Suprapubic skin (tissue), 4 donors: ENCODE results near the gene TNRC6B. TPM values are rescaled to one million over a fixed set of nuclear protein-coding genes. Genes with fewer than 3 reads are reported as not detected.
A peak's percentile ranks its signal among the peaks of the same experiment; 100 is the strongest.

ENCODE experiments used
- DNase-seq, 2 donors: peaks; one replicate each; pipeline ENCODE4 v3.0.0-alpha.2; 2019; ENCODE audit warnings: low spot score in 2 of 2
- H3K27ac ChIP-seq: fragments of 200-600 bp; sonication (generic); one replicate; pipeline ENCODE4 v1.5.1; 2019
- H3K27me3 ChIP-seq: fragments of 200-600 bp; sonication (generic); one replicate; pipeline ENCODE4 v1.5.1; 2019
- H3K36me3 ChIP-seq: fragments of 200-600 bp; sonication (generic); one replicate; pipeline ENCODE4 v1.5.1; 2019
- H3K4me1 ChIP-seq: fragments of 200-600 bp; sonication (generic); one replicate; pipeline ENCODE4 v1.5.1; 2019
- H3K4me3 ChIP-seq: fragments of 200-600 bp; sonication (generic); one replicate; pipeline ENCODE4 v1.5.1; 2019; ENCODE audit warnings: mild to moderate bottlenecking
- H3K9me3 ChIP-seq: fragments of 200-600 bp; sonication (generic); one replicate; pipeline ENCODE4 v1.5.1; 2019
- CTCF ChIP-seq, 2 donors: fragments of 200-600 bp in 1 of 2; fragments of 450-650 bp in 1 of 2; sonication (generic) in 1 of 2; IDR thresholded peaks; one replicate each; pipeline ENCODE4 v1.5.1; 2016 to 2019; ENCODE audit warnings: antibody characterized with exemption in 2 of 2, mild to moderate bottlenecking in 1 of 2, moderate library complexity in 1 of 2
- EP300 ChIP-seq: sonication (generic); formaldehyde crosslinking; IDR thresholded peaks from one replicate; pipeline ENCODE4 v1.6.1; 2017; ENCODE audit warnings: antibody characterized with exemption
- POLR2A ChIP-seq, 2 donors: fragments of 450-650 bp; IDR thresholded peaks; one replicate each; pipeline ENCODE4 v1.6.1; 2017; ENCODE audit warnings: antibody characterized with exemption in 2 of 2, mild to moderate bottlenecking in 2 of 2, moderate library complexity in 2 of 2
- POLR2AphosphoS5 ChIP-seq, 3 donors: sonication (generic); formaldehyde crosslinking; IDR thresholded peaks; one replicate each; pipeline ENCODE4 v1.6.1; 2017; ENCODE audit warnings: antibody characterized with exemption in 3 of 3
- WGBS: methylation state at CpG from one replicate; pipeline ENCODE4 v1.1.5; 2018; 5-methylcytosine and 5-hydroxymethylcytosine counted together
- total RNA-seq, 4 donors: library from RNA; depleted of rRNA; stranded (reverse); fragments of >200 nt; gene quantifications; one replicate each; pipeline ENCODE4 v1.1.0, GENCODE V29; 2016

The TNRC6B gene
- total RNA-seq, 4 donors from 2014 or later = 44.2 to 179 (median 55.5) TPM

- Histone ChIP-seq H3K4me1 (peaks cover 37% of the 10 kb centered on the region), H3K4me3 (peak overlapping the region; percentile 42), H3K27me3 (no peaks in the 10 kb centered on the region), H3K27ac (peak overlapping the region; percentile 85), H3K9me3 (no peaks in the 10 kb centered on the region), H3K36me3 (peaks cover 35% of the 10 kb centered on the region)
- TF ChIP-seq CTCF (IDR thresholded peaks at IDR 0.05) = no peak
- TF ChIP-seq EP300 = no peak
- TF ChIP-seq POLR2A (IDR thresholded peaks at IDR 0.05) = no peak
- TF ChIP-seq POLR2AphosphoS5 (IDR thresholded peaks at IDR 0.05) = peak in 2 of 3 donors; percentile 38
- no peak for DNase-seq
- WGBS = 30% methylated on average over 10 of the region's 10 CpGs
These were observed 99.5 kb downstream of the TNRC6B start for GRCh38 chr22:40276996-40277823.

GRCh38 chr22:40279017-40279416 is 101.3 kb downstream of the TNRC6B start:
- Histone ChIP-seq H3K27ac (no peak overlapping the region), H3K9me3 (no peaks in the 10 kb centered on the region), H3K36me3 (peaks cover 29% of the 10 kb centered on the region), H3K4me1 (peaks cover 39% of the 10 kb centered on the region), H3K4me3 (no peak overlapping the region), H3K27me3 (no peaks in the 10 kb centered on the region)
- TF ChIP-seq EP300 (no peak), POLR2A (IDR thresholded peaks at IDR 0.05) (no peak), CTCF (IDR thresholded peaks at IDR 0.05) (no peak), POLR2AphosphoS5 (IDR thresholded peaks at IDR 0.05) (no peak)
- 83% methylated on average over 4 of the region's 4 CpGs for WGBS
- no peak for DNase-seq

GRCh38 chr22:40281717-40282116 is 104.0 kb downstream of the TNRC6B start:
- Histone ChIP-seq H3K4me3 (no peak overlapping the region), H3K4me1 (peaks cover 24% of the 10 kb centered on the region), H3K27ac (peak overlapping the region; percentile 60), H3K36me3 (peaks cover 42% of the 10 kb centered on the region), H3K9me3 (no peaks in the 10 kb centered on the region), H3K27me3 (no peaks in the 10 kb centered on the region)
- DNase-seq = no peak
- WGBS = 47% methylated on average over 2 of the region's 2 CpGs
- TF ChIP-seq POLR2A (IDR thresholded peaks at IDR 0.05) (no peak), EP300 (no peak), CTCF (IDR thresholded peaks at IDR 0.05) (no peak), POLR2AphosphoS5 (IDR thresholded peaks at IDR 0.05) (no peak)

- TF ChIP-seq CTCF (IDR thresholded peaks at IDR 0.05) (no peak), EP300 (no peak), POLR2A (IDR thresholded peaks at IDR 0.05) (no peak), POLR2AphosphoS5 (IDR thresholded peaks at IDR 0.05) (no peak)
- no peak for DNase-seq
- H3K27me3 ChIP-seq = no peaks in the 10 kb centered on the region
- no peak overlapping the region for H3K27ac ChIP-seq
- peaks cover 14% of the 10 kb centered on the region for H3K4me1 ChIP-seq
- H3K9me3 ChIP-seq = no peaks in the 10 kb centered on the region
- H3K4me3 ChIP-seq = no peak overlapping the region
- WGBS = 81% methylated on average over 7 of the region's 7 CpGs
- H3K36me3 ChIP-seq = peaks cover 61% of the 10 kb centered on the region
These were observed 107.8 kb downstream of the TNRC6B start for GRCh38 chr22:40285513-40285912.

- 71% methylated on average over 16 of the region's 16 CpGs for WGBS
- Histone ChIP-seq H3K9me3 (no peaks in the 10 kb centered on the region), H3K27ac (no peak overlapping the region), H3K36me3 (peaks cover 95% of the 10 kb centered on the region), H3K4me1 (no peaks in the 10 kb centered on the region), H3K27me3 (no peaks in the 10 kb centered on the region), H3K4me3 (no peak overlapping the region)
- TF ChIP-seq POLR2AphosphoS5 (IDR thresholded peaks at IDR 0.05) (no peak), POLR2A (IDR thresholded peaks at IDR 0.05) (no peak), EP300 (no peak)
- no peak for DNase-seq
These were observed 112.3 kb downstream of the TNRC6B start for GRCh38 chr22:40289991-40290459.
